ENCODE data around the gene C1QA.

- no peak for TF ChIP-seq CTCF (conservative IDR thresholded peaks at IDR 0.05; ENCODE audit: low read depth, low read length)
- no peak for TF ChIP-seq EZH2 (IDR thresholded peaks at IDR 0.05; ENCODE audit: borderline replicate concordance, low read depth, low read length, poor library complexity, severe bottlenecking)
Measured at GRCh38 chr1:22611530-22611947, 24.9 kb upstream of the C1QA start.

Data from A673 (cell line).